Mesenchymal stem cell (in vitro differentiated cells and primary cell): ENCODE results near the gene WFDC9.
"Not testable (repeated sequence)": the region's sequence is repeated elsewhere in the genome, so short reads cannot be mapped to it uniquely, and the experiment has no call there.

Experiments used
- DNase-seq: peaks from one replicate; pipeline ENCODE4 v3.0.0-alpha.2; 2013
- H2AFZ ChIP-seq: one replicate; pipeline ENCODE4 v1.6.1; 2013; ENCODE audit warnings: low read depth, mild to moderate bottlenecking, control low read depth, inconsistent platforms, low read length, moderate library complexity
- H2AK5ac ChIP-seq: 2 replicates; pipeline ENCODE4 v1.6.1; 2013; ENCODE audit warnings: low read length, moderate library complexity, mild to moderate bottlenecking, inconsistent platforms; ENCODE audit not compliant: severe bottlenecking
- H2BK120ac ChIP-seq: one replicate; pipeline ENCODE4 v1.6.1; 2013; ENCODE audit warnings: low read depth, mild to moderate bottlenecking, inconsistent platforms, low read length, moderate library complexity
- H2BK12ac ChIP-seq, 2 experiments: one replicate each; pipeline ENCODE4 v1.6.1; 2013; ENCODE audit warnings: inconsistent platforms in 2 of 2, low read length in 2 of 2, mild to moderate bottlenecking in 2 of 2, moderate library complexity in 2 of 2, control low read depth in 1 of 2
- H2BK15ac ChIP-seq: one replicate; pipeline ENCODE4 v1.6.1; 2013; ENCODE audit warnings: mild to moderate bottlenecking, low read depth, inconsistent platforms; ENCODE audit not compliant: poor library complexity, severe bottlenecking
- H2BK5ac ChIP-seq: 2 replicates; pipeline ENCODE4 v1.6.1; 2013; ENCODE audit warnings: low read depth, mild to moderate bottlenecking, low read length, control low read depth, inconsistent platforms; ENCODE audit not compliant: poor library complexity, severe bottlenecking
- H3K14ac ChIP-seq, 2 experiments: one replicate each; pipeline ENCODE4 v1.6.1; 2013; ENCODE audit warnings: inconsistent platforms in 2 of 2, low read length in 2 of 2, control low read depth in 1 of 2, mild to moderate bottlenecking in 1 of 2, moderate library complexity in 1 of 2
- H3K18ac ChIP-seq, 2 experiments: one replicate each; pipeline ENCODE4 v1.6.1; 2013; ENCODE audit warnings: inconsistent platforms in 2 of 2, low read length in 2 of 2, control low read depth in 1 of 2, low read depth in 1 of 2, mild to moderate bottlenecking in 1 of 2
- H3K23ac ChIP-seq, 2 experiments: one replicate each; pipeline ENCODE4 v1.6.1; 2013; ENCODE audit warnings: inconsistent platforms in 2 of 2, low read length in 2 of 2, mild to moderate bottlenecking in 2 of 2, moderate library complexity in 2 of 2, control low read depth in 1 of 2
- H3K27ac ChIP-seq: 2 replicates; pipeline ENCODE4 v1.5.1; 2013; ENCODE audit warnings: mild to moderate bottlenecking, moderate library complexity, low read length, control low read depth, inconsistent platforms; ENCODE audit not compliant: poor library complexity, severe bottlenecking
- H3K27me3 ChIP-seq, 2 experiments: 2 replicates each; pipeline versions ENCODE4 v1.6.1 to v1.7.0; 2013; ENCODE audit warnings: low read length in 2 of 2, mild to moderate bottlenecking in 2 of 2, moderate library complexity in 2 of 2, control low read depth in 1 of 2, inconsistent platforms in 1 of 2; ENCODE audit not compliant: control insufficient read depth in 1 of 2, insufficient read depth in 1 of 2
- H3K36me3 ChIP-seq, 2 experiments: 2 replicates each; pipeline versions ENCODE4 v1.6.1 to v1.7.0; 2013; ENCODE audit warnings: low read length in 2 of 2, control low read depth in 1 of 2, inconsistent platforms in 1 of 2, low read depth in 1 of 2, mild to moderate bottlenecking in 1 of 2; ENCODE audit not compliant: insufficient read depth in 2 of 2, control insufficient read depth in 1 of 2
- H3K4ac ChIP-seq, 2 experiments: one replicate each; pipeline ENCODE4 v1.6.1; 2013; ENCODE audit warnings: inconsistent platforms in 2 of 2, low read length in 2 of 2, mild to moderate bottlenecking in 2 of 2, moderate library complexity in 2 of 2, control low read depth in 1 of 2, low read depth in 1 of 2
- H3K4me1 ChIP-seq: 2 replicates; pipeline ENCODE4 v1.6.1; 2013; ENCODE audit warnings: low read depth, low read length, control low read depth; ENCODE audit not compliant: control insufficient read depth, insufficient read depth
- H3K4me2 ChIP-seq: 2 replicates; pipeline ENCODE4 v1.6.1; 2013; ENCODE audit warnings: low read length, mild to moderate bottlenecking, inconsistent platforms; ENCODE audit not compliant: poor library complexity, severe bottlenecking
- H3K4me3 ChIP-seq, 2 experiments: 2 replicates each; pipeline versions ENCODE4 v1.5.1 to v1.7.0; 2013; ENCODE audit warnings: low read length in 2 of 2, mild to moderate bottlenecking in 2 of 2, control low read depth in 1 of 2, low read depth in 1 of 2; ENCODE audit not compliant: insufficient read depth in 1 of 2
- H3K79me1 ChIP-seq: replicated peaks from 2 replicates; pipeline ENCODE4 v1.6.1; 2013; ENCODE audit warnings: mild to moderate bottlenecking, control low read depth, low read length, inconsistent platforms; ENCODE audit not compliant: poor library complexity, severe bottlenecking
- H3K9ac ChIP-seq: 2 replicates; pipeline ENCODE4 v1.7.0; 2013; ENCODE audit warnings: mild to moderate bottlenecking, low read length, moderate library complexity
- H3K9me3 ChIP-seq: 2 replicates; pipeline ENCODE4 v1.7.0; 2013; ENCODE audit warnings: mild to moderate bottlenecking, low read length; ENCODE audit not compliant: control insufficient read depth
- H4K8ac ChIP-seq: one replicate; pipeline ENCODE4 v1.6.1; 2013; ENCODE audit warnings: inconsistent platforms, mild to moderate bottlenecking, low read length, moderate library complexity
- H4K91ac ChIP-seq: one replicate; pipeline ENCODE4 v1.6.1; 2013; ENCODE audit warnings: mild to moderate bottlenecking, low read length, inconsistent platforms
- WGBS: methylation state at CpG from one replicate; pipeline ENCODE4 v1.1.7; 2013; ENCODE audit warnings: mixed read lengths; 5-methylcytosine and 5-hydroxymethylcytosine counted together

WFDC9 gene

GRCh38 chr20:45589725-45590124, 41.4 kb downstream of the WFDC9 start:
- Histone ChIP-seq H2BK120ac (no peak overlapping the region), H4K8ac (no peak overlapping the region), H3K79me1 (no peaks in the 10 kb centered on the region), H3K4me1 (no peaks in the 10 kb centered on the region), H3K36me3 (no peaks in the 10 kb centered on the region), H3K4me3 (no peak overlapping the region), H3K4me2 (no peak overlapping the region), H3K27ac (no peak overlapping the region), H2AFZ (no peak overlapping the region), H3K23ac (no peak overlapping the region), H2BK12ac (no peak overlapping the region), H3K4ac (no peak overlapping the region), H3K9me3 (peaks cover 2% of the 10 kb centered on the region), H2BK15ac (no peak overlapping the region), H4K91ac (no peak overlapping the region), H3K27me3 (no peaks in the 10 kb centered on the region), H3K9ac (no peak overlapping the region), H3K14ac (no peak overlapping the region), H2BK5ac (no peak overlapping the region), H3K18ac (no peak overlapping the region), H2AK5ac (no peak overlapping the region)
- no CpG with 5 or more reads among the region's 1 CpG for WGBS
- DNase-seq = no peak

GRCh38 chr20:45588800-45589199, 42.3 kb downstream of the WFDC9 start:
- Histone ChIP-seq H3K9ac (no peak overlapping the region), H4K8ac (no peak overlapping the region), H2BK5ac (no peak overlapping the region), H3K4me2 (no peak overlapping the region), H2BK15ac (no peak overlapping the region), H2AK5ac (no peak overlapping the region), H3K79me1 (no peaks in the 10 kb centered on the region), H3K23ac (no peak overlapping the region), H3K27ac (no peak overlapping the region), H3K9me3 (peaks cover 2% of the 10 kb centered on the region), H2AFZ (no peak overlapping the region), H3K4me3 (no peak overlapping the region), H2BK120ac (no peak overlapping the region), H3K4me1 (no peaks in the 10 kb centered on the region), H2BK12ac (no peak overlapping the region), H4K91ac (no peak overlapping the region), H3K36me3 (no peaks in the 10 kb centered on the region), H3K27me3 (no peaks in the 10 kb centered on the region), H3K4ac (no peak overlapping the region), H3K14ac (no peak overlapping the region), H3K18ac (no peak overlapping the region)
- 100% methylated on average over 1 of the region's 2 CpGs for WGBS
- DNase-seq = no peak

GRCh38 chr20:45585986-45586385, 45.1 kb downstream of the WFDC9 start:
- not testable (repeated sequence) for H3K9me3 ChIP-seq, H3K4me2 ChIP-seq, H2BK12ac ChIP-seq, DNase-seq, H3K27ac ChIP-seq, H3K4ac ChIP-seq, H3K14ac ChIP-seq, H2AK5ac ChIP-seq, H4K91ac ChIP-seq, H4K8ac ChIP-seq, H3K4me1 ChIP-seq, H2BK5ac ChIP-seq, H2BK15ac ChIP-seq, H3K27me3 ChIP-seq, H3K79me1 ChIP-seq, H3K9ac ChIP-seq, H3K23ac ChIP-seq, H3K36me3 ChIP-seq, H3K4me3 ChIP-seq, H2BK120ac ChIP-seq, H2AFZ ChIP-seq, H3K18ac ChIP-seq
- 74% methylated on average over 5 of the region's 5 CpGs for WGBS

GRCh38 chr20:45584294-45584693, 46.8 kb downstream of the WFDC9 start:
- H3K4me2 ChIP-seq, H3K79me1 ChIP-seq, H3K27me3 ChIP-seq, H3K23ac ChIP-seq, H2BK12ac ChIP-seq, H3K18ac ChIP-seq, H2BK15ac ChIP-seq, H3K9ac ChIP-seq, H4K8ac ChIP-seq, DNase-seq, H3K9me3 ChIP-seq, H2BK5ac ChIP-seq, H4K91ac ChIP-seq, H3K4me1 ChIP-seq, H3K4me3 ChIP-seq, H3K27ac ChIP-seq, H2BK120ac ChIP-seq, H3K14ac ChIP-seq, H2AK5ac ChIP-seq, H3K36me3 ChIP-seq, H2AFZ ChIP-seq, H3K4ac ChIP-seq: not testable (repeated sequence)
- WGBS = 67% methylated on average over 5 of the region's 5 CpGs
